ENCODE data around the gene SERTM1.

GRCh38 chr13:36630181-36630803, 43.5 kb upstream of the SERTM1 start:
- TF ChIP-seq, protein P1, sequence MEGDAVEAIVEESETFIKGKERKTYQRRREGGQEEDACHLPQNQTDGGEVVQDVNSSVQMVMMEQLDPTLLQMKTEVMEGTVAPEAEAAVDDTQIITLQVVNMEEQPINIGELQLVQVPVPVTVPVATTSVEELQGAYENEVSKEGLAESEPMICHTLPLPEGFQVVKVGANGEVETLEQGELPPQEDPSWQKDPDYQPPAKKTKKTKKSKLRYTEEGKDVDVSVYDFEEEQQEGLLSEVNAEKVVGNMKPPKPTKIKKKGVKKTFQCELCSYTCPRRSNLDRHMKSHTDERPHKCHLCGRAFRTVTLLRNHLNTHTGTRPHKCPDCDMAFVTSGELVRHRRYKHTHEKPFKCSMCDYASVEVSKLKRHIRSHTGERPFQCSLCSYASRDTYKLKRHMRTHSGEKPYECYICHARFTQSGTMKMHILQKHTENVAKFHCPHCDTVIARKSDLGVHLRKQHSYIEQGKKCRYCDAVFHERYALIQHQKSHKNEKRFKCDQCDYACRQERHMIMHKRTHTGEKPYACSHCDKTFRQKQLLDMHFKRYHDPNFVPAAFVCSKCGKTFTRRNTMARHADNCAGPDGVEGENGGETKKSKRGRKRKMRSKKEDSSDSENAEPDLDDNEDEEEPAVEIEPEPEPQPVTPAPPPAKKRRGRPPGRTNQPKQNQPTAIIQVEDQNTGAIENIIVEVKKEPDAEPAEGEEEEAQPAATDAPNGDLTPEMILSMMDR (IDR thresholded peaks at IDR 0.05) = no peak
- no peak for TF ChIP-seq POLR2A (IDR thresholded peaks at IDR 0.05)

Data from thyroid gland (tissue), 4 donors.